K562 (cell line): ENCODE measurements around the gene HES5. TPM values are rescaled to one million over a fixed set of nuclear protein-coding genes. Genes with fewer than 3 reads are reported as not detected.
A peak's percentile ranks its signal among the peaks of the same experiment; 100 is the strongest.

ENCODE experiments used
- CBFA2T3 ChIP-seq: fragments of 450-650 bp; IDR thresholded peaks from 2 replicates; pipeline ENCODE4 v1.6.1; 2017
- CEBPG ChIP-seq, 3 experiments: fragments of 200-800 bp in 1 of 3; sonication (Bioruptor generic) in 1 of 3; sonication (generic) in 1 of 3; formaldehyde crosslinking in 1 of 3; IDR thresholded peaks in 2 of 3; conservative IDR thresholded peaks in 1 of 3; 2 replicates each; pipeline versions ENCODE4 v1.6.1 to v1.8.0; 2016 to 2022; ENCODE audit warnings: missing compliant biosample characterization in 2 of 3, missing genetic modification characterization in 2 of 3, mild to moderate bottlenecking in 1 of 3, missing genetic modification reagents in 1 of 3
- CREBBP ChIP-seq: IDR thresholded peaks from one replicate; pipeline ENCODE4 v1.6.1; 2012; ENCODE audit warnings: low read depth, mild to moderate bottlenecking, control low read depth, inconsistent platforms, low read length
- CTCFL ChIP-seq: IDR thresholded peaks from 2 replicates; pipeline ENCODE4 v1.6.1; 2011; ENCODE audit warnings: borderline replicate concordance, low read depth, mild to moderate bottlenecking, moderate library complexity, low read length; ENCODE audit not compliant: insufficient read depth, poor library complexity, severe bottlenecking
- EGR1 ChIP-seq: fragments of 450-650 bp; conservative IDR thresholded peaks from 2 replicates; pipeline ENCODE4 v1.6.1; 2017; ENCODE audit warnings: mild to moderate bottlenecking
- ESRRA ChIP-seq: fragments of 450-650 bp; IDR thresholded peaks from 2 replicates; pipeline ENCODE4 v1.6.1; 2014; ENCODE audit warnings: low read depth, mild to moderate bottlenecking, moderate library complexity, borderline replicate concordance
- FOXM1 ChIP-seq, 2 experiments: fragments of 450-650 bp in 1 of 2; sonication (generic) in 1 of 2; formaldehyde crosslinking in 1 of 2; IDR thresholded peaks; 2 replicates each; pipeline versions ENCODE4 v1.6.1 to v1.9.0; 2017 to 2022; ENCODE audit warnings: low read depth in 2 of 2, mild to moderate bottlenecking in 2 of 2, missing genetic modification reagents in 1 of 2, moderate library complexity in 1 of 2
- HDGF ChIP-seq: fragments of 450-650 bp; IDR thresholded peaks from 2 replicates; pipeline ENCODE4 v1.6.1; 2016
- KLF13 ChIP-seq: fragments of 450-650 bp; IDR thresholded peaks from 2 replicates; pipeline ENCODE4 v1.6.1; 2016; ENCODE audit warnings: missing genetic modification characterization, low read depth, mild to moderate bottlenecking, missing compliant biosample characterization, moderate library complexity, borderline replicate concordance
- KLF16 ChIP-seq: IDR thresholded peaks from 2 replicates; pipeline ENCODE4 v1.6.1; 2016; ENCODE audit warnings: antibody characterized with exemption
- NFE2L1 ChIP-seq: fragments of 450-650 bp; IDR thresholded peaks from 2 replicates; pipeline ENCODE4 v1.6.1; 2016; ENCODE audit warnings: missing genetic modification characterization, low read depth, mild to moderate bottlenecking, missing compliant biosample characterization, moderate library complexity, borderline replicate concordance
- VEZF1 ChIP-seq: fragments of 200-800 bp; sonication (Bioruptor generic); IDR thresholded peaks from 2 replicates; pipeline ENCODE4 v1.6.1; 2017; ENCODE audit warnings: missing genetic modification characterization, missing compliant biosample characterization
- YY1 ChIP-seq, 3 experiments: IDR thresholded peaks; 2 replicates each; pipeline ENCODE4 v1.6.1; 2011; ENCODE audit warnings: low read length in 2 of 3, mild to moderate bottlenecking in 2 of 3, moderate library complexity in 2 of 3, borderline replicate concordance in 1 of 3, control low read depth in 1 of 3, low read depth in 1 of 3; ENCODE audit not compliant: insufficient read depth in 3 of 3, insufficient replicate concordance in 2 of 3, control insufficient read depth in 1 of 3, insufficient read length in 1 of 3; ENCODE audit errors: extremely low read depth in 1 of 3
- ZMIZ1 ChIP-seq, 2 experiments: fragments of 150-350 bp in 1 of 2; IDR thresholded peaks; 2 replicates each; pipeline ENCODE4 v1.6.1; 2012 to 2016; ENCODE audit warnings: low read depth in 2 of 2, low read length in 2 of 2, mild to moderate bottlenecking in 1 of 2, moderate library complexity in 1 of 2
- ZNF766 ChIP-seq: fragments of 200-800 bp; sonication (Bioruptor generic); conservative IDR thresholded peaks from 2 replicates; pipeline ENCODE4 v1.6.1; 2016; ENCODE audit warnings: missing genetic modification characterization, missing compliant biosample characterization
- polyA plus RNA-seq, 8 experiments: library from polyadenylated mRNA; depleted of rRNA in 4 of 8; stranded (reverse) in 5 of 8; unstranded in 3 of 8; fragments of >200 nt; fragmentation: Nextera tagmentation in 2 of 8; fragmentation: Illumina TruSeq in 1 of 8; extraction: Ambion mirVana in 2 of 8; extraction: Trizol in 1 of 8; gene quantifications; 2 replicates each; pipeline versions ENCODE4 v1.2.1 to v1.2.3, GENCODE V29; 2011 to 2014; ENCODE audit warnings: inconsistent platforms in 1 of 8, missing spikeins in 1 of 8
- total RNA-seq, 7 experiments: library from RNA; depleted of rRNA in 6 of 7; stranded (reverse); fragments of >200 nt in 6 of 7; fragmentation: Illumina TruSeq in 2 of 7; extraction: Trizol in 2 of 7; gene quantifications; 2 replicates each; pipeline versions ENCODE4 v1.2.1 to v1.2.3, GENCODE V29; 2011 to 2021; ENCODE audit warnings: low replicate concordance in 1 of 7
- TF ChIP-seq, protein P1 (sequence below): fragments of 250-450 bp; sonication (Bioruptor Pico); IDR thresholded peaks from 2 replicates; pipeline ENCODE4 v1.8.0; 2022; ENCODE audit warnings: inconsistent platforms, mild to moderate bottlenecking, moderate library complexity, borderline replicate concordance

The HES5 gene
- total and polyA plus RNA-seq, 9 of the 15 experiments (the other 6 are each of a cell fraction or from before 2014, with no cell fraction given) = not detected

GRCh38 chr1:2544875-2545640 lies 15.0 kb upstream of the HES5 start (continued):
- TF ChIP-seq, protein P1, sequence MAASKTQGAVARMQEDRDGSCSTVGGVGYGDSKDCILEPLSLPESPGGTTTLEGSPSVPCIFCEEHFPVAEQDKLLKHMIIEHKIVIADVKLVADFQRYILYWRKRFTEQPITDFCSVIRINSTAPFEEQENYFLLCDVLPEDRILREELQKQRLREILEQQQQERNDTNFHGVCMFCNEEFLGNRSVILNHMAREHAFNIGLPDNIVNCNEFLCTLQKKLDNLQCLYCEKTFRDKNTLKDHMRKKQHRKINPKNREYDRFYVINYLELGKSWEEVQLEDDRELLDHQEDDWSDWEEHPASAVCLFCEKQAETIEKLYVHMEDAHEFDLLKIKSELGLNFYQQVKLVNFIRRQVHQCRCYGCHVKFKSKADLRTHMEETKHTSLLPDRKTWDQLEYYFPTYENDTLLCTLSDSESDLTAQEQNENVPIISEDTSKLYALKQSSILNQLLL (CRISPR knock-in tag) = no peak
- TF ChIP-seq CBFA2T3 = peak; percentile 24; the same call in 1 of the 2 replicates
- no peak for TF ChIP-seq NFE2L1 (tag)
- peak; percentile 54 for TF ChIP-seq EGR1
- TF ChIP-seq FOXM1 (IDR thresholded peaks at IDR 0.05; ENCODE audit: low read depth) = no peak
- no peak for TF ChIP-seq FOXM1 (CRISPR knock-in tag; IDR thresholded peaks at IDR 0.05; ENCODE audit: low read depth)
- peak in 1 of 3 experiments; percentile 31 for TF ChIP-seq YY1 (IDR thresholded peaks at IDR 0.05; ENCODE audit: borderline replicate concordance in 1 of 3, control insufficient read depth in 1 of 3, extremely low read depth in 1 of 3, insufficient read depth in 3 of 3, insufficient read length in 1 of 3, insufficient replicate concordance in 2 of 3, low read depth in 1 of 3, low read length in 2 of 3)
- TF ChIP-seq HDGF = no peak
- no peak for TF ChIP-seq KLF13
- peak; percentile 63 for TF ChIP-seq ESRRA
- no peak for TF ChIP-seq CEBPG (CRISPR knock-in tag; IDR thresholded peaks at IDR 0.05)
- TF ChIP-seq CEBPG (tag; conservative IDR thresholded peaks at IDR 0.05 in 1 of 2, IDR thresholded peaks at IDR 0.05 in 1 of 2) = no peak
- TF ChIP-seq VEZF1 = no peak
- no peak for TF ChIP-seq ZMIZ1 (IDR thresholded peaks at IDR 0.05; ENCODE audit: low read depth in 2 of 2, low read length in 2 of 2)
- no peak for TF ChIP-seq CREBBP
- TF ChIP-seq KLF16 = no peak
- no peak for TF ChIP-seq ZNF766 (CRISPR knock-in tag)
- TF ChIP-seq CTCFL = no peak
